Activated T-cell treated with anti-CD3 and anti-CD28 coated beads for 48 hours (primary cell): ENCODE data around the gene CENPP.

Experiments used
- DNase-seq: peaks from one replicate; pipeline ENCODE4 v3.0.0-alpha.2; 2020; ENCODE audit warnings: low read depth

The CENPP gene

DNA sequence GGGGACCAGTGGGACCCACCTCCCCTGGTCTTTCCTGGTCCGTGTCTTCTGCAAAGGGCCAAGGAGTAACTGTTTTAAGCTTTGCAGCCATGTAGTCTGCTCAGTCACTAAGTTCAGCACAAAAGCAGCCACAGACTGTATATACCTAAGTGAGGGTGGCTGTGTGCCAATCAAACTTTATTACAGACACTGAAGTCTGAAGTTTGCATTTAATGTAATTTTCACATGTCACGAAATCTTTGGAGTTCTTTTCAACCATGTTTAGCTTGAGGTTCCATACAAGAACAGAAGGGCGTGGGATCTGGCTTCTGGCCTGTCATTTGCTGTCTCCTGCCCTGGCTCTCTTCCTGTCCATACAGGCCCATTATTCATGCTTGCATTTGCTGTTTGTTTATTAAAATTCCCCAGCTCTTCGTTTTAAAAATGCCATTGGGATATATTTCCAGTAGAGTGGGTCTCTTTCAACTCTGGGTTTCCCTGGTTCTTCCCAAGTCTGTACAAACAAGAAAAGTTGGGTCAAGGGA is 274.2 kb downstream of the CENPP start:
- DNase-seq = no peak

DNA sequence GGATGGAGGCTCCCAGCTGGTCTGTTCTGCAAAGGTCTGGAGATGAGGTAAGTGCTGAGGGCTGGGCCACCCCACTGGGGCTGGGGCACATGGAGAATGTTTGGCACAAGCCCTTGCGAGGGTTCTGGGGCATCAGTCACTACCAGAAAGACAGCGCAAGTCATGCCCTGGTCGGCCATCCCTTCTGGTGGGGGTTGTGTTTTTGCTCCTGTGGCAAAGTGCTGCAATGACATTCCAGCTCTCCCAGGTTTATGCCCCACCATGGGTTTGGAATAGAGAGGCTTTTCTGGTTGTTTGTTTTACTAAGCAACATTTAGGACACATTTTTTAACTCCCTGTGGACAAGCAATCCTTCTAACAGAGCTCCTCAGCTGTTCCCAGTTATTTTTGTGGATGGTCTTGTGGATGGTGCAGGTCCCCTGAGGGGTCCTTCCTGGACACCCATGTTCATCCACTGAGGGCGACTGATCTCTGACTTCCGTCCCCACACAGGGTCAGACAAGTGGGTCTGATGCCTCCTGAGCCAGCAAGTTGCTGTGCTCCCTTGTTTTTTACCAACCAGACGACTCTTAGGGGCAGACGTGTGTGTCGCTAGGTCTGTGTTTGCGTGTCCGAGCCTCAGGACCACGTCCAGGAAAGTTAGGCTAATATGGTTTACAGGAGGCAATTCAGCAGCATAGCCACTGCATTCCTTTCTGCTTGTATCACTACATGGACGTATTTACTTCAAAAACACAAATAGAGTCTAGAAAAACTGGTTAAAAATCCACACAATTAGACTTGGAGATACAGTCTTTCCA is 274.9 kb downstream of the CENPP start:
- no peak for DNase-seq

DNA sequence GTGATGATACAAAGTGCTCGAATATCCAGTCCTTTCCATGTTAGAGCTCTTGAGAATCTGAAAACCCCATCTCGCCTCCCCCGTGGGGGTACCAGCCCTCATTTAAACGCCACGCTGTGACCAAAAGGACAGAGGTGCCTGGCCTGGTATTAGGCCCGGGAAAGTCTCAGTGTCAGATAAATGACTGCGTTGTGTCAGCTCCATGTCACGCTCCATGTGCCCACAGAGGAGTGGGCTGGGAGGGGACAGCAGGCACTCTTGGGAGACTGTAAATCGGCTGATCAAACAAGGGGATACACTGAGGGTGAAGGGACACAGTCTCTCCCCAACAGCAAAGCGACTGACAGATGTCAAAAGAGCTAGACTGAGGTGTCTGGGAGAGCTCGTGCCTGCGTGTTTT is 275.7 kb downstream of the CENPP start:
- DNase-seq = no peak

DNA sequence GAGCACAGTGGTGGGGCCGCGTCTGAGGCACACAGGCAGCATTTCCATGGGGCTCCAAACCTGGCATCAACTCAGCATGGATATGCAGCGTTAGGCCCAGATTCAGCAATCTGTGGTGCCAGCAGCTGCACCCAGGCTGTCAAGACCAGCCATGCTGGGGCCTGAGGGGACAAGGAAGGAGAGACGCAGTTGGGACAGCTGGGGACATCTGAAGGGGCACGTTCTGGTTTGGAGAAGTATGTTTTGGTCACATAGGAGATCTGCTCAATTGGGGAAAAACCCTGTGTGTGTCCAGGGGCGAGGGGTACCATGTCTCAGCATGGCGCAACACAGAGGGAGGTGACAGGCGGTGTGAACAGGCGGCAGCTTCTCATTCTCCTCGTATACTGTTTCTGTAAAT is 276.7 kb downstream of the CENPP start:
- DNase-seq = no peak

DNA sequence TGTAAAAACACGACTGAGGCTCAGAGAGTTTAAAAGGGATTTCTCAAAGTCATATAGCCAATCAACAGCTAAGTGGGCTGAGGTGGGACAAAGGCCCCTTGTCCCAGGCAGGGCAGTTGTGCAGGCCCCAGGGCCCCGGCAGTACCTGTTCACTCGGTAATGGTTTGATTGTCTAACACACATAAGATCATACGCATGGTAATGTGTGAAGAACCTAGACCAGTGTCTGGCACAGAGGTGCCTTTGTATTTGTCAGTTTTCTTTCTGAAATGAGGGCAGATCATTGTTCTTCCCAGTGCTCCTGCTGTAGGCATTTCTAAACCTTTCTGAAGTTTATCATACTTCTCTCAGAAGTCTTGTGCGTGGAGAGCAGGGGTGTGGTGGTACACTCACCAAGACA is 277.3 kb downstream of the CENPP start:
- no peak for DNase-seq

DNA sequence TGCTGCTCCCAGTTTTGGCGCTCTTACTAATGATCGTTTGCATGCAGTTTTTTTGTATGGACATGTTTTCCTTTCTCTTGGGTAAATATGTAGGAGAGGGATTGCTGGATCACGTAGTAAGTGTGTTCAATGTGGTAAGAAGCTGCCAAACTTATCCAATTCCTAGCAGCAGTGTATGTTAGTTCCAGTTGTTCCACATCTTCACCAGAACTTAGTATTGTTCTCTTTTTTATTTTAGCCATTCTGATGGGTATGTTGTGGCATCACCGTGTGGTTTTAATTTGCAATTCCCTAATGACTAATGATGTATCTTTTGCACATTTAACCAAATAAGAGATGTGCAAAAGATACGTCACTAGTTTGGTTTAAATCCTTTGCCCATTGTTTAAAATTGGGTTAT is 278.2 kb downstream of the CENPP start:
- no peak for DNase-seq

DNA sequence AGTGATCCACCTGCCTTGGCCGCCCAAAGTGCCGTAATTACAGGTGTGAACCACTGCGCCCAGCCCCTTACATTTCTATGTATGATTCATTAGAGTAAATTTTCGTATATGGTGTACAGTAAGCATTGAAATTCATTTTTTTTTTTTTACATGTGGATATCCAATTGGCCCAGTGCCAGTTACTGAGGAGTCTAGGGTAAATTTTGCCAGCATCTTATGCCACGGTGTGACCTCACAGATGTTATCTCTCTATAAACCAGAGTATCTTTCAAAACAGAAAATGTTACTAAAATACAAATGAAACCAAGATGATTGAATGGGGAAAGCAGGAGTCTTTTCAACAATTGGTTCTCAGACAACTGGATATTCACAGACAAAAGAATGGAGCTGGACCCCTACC is 279.5 kb downstream of the CENPP start:
- DNase-seq = no peak

DNA sequence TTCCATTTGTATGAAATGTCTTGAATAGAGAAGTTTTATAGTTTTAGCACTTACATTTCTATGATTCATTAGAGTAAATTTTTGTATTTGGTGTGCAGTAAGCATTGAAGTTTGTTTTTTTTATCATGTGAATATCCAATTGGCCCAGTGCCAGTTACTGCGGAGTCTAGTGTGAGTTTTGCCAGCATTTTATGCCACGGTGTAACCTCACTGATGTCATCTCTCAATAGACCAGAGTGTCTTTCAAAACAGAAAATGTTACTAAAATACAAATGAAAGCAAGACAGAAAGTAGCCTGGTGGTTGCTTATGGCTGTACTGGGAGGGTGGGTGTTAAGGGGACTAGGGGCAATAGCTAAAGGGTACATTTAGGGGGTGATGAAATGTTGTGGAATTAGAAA is 281.3 kb downstream of the CENPP start:
- DNase-seq = no peak

DNA sequence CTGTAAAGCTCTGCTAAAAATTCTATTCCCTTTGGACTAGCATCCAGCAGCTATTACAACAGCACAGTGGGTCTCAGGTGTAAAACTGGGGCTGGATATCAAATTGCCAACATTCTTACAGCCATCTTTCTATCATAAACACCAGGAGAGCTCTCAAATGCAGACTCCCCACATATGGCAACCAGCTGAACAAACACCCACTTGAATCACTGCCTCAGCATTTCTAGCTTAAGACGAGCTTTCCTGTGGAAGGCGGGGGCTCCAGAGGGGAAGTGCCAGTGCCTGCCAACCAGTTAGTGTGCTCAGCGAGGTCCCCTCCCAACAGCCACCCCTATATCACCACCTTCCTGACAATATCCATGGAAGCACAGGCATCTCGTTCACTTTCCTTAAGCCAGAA is 282.0 kb downstream of the CENPP start:
- DNase-seq = no peak

DNA sequence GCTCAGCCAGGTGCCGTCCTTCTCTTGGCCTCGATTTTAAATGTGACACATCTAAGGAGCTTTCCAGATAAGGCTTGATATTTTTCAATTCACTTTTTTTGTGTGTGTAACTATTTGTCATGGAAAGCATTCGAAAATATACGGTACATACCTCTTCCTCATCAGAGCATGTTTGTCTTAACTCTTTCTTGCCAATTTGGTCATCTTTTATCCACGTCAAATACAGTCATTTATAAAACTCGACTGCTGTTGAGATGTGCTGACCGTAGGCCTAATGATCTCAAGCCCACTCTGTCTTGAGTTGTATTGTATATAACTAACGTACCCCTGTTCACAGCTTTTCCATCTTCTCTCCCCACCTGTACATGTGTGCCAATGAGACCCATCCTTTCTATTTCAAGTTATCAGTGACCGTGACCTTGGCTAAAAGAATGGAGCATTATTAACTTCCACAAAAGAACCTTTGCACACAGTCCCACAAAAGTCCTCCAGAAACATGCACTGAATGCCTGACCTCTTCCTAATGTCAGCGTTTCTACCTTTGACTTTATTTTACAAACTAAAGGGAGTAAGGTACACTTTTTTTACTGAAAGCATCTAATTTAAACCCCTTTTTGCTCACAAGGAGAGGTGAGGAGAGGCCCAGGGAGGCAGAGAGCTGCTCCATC is 282.6 kb downstream of the CENPP start:
- no peak for DNase-seq

DNA sequence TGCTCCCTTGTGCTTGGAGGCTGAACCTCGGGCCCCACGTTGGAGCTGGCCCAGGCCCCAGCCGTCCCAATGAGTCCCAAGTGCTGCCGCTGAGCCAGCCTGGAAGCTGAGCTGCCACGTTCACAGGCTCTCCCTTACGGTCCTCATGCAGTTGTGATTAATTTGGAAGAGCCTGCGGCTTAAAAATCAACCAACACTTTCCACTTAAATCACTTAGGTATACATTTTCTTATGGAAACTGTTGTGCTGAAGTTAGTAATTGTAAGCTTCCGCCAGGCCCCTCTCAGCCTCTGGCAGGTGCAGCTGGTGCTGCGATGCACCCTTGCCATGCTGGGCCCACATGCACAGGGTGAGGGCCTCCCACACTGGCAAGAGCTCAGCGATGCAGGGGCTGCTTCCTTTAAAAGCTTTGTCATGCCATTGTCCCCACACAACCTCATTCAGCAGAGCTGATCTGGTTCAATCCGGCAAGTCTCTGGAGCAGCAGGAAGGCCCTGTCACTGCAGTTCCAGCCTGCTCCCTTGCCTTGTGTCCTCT is 283.2 kb downstream of the CENPP start:
- no peak for DNase-seq

DNA sequence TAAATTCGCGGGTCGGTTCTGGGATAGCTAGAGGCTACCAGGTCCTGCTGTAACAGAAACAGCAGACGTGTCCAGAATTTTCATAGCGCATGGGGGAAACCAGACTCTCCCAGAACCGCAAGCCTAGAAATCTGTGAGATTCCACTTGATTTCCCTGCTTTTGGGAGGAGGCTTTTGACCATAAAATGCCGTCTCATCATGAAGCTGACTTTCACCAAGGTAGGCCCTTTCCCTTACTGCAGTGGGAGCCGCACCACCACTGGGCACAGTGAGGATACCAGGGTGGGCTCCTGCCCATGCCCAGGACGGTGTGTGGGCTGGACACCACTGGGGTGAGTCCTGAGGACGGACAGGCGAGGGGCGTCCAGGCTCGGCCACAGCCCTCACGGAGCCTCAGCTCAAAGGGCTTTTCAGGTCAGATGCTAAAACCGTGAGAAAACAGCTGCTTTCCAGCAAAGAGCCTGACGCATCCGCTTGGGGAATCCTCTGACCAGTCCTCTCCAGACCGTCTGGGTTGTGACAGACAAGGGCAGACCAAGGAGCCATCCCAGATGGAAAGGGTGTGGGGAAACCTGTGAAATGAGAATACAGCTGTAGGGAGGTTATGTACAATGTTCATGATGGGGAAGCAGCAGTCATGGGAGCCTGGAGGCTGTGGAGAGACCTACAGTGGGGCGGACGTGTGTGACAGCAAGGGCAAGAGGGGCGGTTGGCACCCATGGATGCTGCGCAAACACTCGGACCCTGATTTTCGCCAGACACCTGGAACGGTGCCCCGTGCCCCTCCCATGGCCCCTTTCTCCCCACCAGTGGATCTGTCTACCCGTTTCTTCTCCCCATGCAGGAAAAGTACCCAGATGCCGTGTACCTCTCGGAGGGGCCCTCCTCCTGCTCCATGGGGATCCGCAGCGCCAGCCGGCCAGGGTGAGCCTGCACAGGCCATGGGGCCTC is 285.0 kb downstream of the CENPP start:
- no peak for DNase-seq

DNA sequence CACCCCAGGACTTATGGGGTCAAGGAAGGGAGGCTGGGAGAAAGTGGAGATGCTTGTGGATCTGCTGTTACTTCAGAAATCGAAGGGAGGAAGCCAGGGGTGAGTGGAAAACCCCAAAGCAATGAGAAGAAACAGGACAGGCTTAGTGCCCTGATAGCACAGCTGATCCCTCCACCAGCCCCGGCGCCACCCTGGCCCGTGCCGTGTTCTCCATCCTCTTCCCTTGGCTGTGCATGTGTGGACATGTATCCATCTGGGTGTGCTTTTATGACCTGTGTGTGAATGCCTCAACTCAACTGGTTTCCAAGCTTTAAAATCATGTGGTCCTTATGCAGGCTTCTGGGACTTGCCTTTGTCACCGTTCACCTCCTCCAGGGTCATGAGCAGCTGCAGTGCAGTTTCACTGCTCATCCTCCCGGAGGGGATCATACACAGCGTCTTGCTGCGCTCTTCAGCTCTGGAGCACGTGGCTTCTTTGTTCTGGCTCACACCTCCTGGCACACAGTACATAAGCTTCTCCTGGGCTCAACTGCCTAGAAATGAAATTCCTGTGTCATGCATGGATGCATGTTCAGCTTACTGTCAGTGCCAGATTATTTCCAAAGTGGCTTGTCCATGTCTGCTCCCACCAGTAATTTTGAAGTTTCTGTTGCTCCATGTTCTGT is 286.0 kb downstream of the CENPP start:
- no peak for DNase-seq

DNA sequence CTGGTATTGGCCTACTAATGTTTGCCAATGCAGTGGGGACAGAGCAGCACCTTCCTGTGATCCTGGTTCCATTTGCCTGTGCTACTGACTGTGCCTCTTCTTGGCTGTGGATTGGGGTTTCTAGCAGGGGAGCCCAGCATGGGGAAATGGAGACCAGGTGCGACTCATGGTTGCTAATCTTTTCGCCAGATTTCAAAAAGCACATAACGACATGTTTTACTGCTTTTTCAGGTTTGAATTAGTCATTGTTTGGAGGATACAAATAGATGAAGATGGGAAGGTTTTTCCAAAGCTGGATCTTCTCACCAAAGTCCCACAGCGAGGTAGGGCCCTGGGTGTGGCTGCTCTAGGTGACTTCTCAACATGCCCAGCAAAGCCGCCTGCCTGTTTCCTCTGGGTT is 286.5 kb downstream of the CENPP start:
- no peak for DNase-seq

DNA sequence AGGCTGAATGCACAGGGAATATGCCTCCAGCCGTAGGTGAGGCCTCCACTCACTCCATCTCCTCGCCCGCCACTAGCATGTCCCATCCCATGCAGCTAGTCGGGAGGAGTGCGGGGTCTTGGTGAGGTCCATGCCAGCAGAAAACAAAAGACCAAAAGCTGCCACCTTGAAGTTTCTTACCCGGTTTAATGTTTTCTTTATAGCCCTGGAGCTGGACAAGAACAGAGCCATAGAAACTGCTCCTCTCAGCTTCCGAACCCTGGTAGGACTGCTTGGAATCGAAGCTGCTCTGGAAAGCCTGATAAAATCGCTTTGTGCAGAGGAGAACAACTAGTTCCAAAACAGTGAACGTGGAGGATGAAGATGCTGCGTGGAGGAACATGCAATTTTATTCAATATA is 287.1 kb downstream of the CENPP start:
- no peak for DNase-seq

DNA sequence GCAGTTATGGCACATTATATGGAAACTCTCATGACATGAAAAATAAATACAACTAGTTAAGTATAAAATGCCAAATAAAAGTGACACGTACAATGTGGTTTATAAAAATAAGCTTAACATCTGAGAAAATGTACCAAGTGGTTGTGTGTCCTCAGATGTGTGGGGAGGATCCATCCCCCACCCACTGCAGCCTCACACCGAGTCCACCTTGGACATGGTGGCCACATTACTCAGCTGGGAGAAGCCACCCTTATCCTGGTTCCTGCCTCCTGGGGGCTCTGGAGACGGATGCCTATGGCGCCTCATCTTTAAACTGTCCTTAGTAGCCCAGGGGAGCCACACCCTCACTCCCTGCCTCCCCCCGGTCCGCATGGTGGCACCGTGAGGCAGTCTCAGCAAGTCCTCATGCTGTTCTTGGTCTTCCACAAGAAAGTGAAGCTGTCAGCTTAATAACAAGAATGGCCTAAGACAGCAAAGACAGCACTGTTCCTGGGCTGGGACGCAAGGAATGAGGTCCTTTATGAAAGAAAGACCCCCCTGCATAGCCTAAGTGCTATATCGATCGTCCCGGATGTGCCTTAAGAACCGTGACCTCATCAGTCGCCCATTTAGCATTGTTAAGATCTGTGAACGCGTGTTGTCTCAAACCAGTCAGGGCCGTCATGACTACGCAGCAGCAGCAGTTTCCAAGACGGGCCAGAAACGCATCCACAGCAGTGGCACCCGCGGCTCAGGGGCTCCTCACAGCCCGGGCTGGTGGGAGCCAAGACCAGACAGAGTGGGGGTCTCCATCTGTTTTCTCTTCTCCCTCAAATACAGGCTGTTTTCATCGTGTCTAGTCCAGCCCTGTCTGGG is 287.7 kb downstream of the CENPP start:
- no peak for DNase-seq

DNA sequence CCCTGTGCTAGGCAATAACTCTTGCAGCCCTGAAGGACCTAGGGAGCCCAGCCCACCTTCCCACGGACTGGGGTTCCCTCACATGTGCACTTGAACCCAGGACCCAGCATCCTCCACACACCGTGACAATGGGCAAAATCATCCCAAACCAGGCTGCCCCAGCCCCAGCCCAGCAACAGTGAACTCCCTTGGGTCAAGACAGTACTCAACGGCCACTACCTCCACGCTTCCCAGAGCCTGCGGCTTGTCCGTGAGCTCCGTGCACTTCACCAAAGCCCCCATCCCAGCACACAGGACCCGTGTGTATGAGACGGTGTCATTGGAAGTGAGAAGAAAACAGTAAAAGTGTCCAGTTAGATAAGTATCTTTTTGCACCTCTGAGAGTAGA is 288.4 kb downstream of the CENPP start:
- DNase-seq = no peak

DNA sequence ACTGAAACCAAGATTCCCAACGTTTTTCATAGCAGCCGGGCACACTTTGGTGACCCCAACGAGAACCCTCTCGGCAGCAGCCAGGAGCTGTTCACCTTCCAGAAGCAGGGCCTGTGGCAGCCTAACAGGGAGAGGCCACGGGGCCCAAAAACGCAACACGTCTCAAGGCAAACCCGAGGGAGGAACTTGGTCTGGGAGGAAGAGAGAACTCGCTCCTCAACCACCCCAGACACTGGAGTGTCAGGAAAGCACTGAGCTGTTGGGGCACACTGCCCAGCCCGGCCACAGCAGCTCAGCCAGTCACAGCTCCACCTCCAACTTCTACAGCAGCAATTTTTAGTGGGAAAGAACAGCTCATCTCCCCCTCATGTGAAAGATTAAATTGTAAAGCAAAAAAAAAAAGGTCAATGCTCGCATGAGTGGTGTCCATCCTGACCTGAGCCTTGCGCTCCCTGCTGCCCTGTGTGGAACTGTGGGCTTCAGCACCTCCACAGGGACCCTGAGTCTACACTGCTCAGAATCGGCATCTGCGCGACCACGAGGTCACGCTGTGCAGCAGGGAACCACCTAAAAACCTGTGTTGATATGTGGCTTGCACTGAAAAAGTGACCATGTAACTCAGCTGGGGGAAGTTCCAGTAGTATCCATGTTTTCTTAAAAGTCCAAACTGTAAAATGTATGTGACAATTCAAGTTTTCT is 289.2 kb downstream of the CENPP start:
- no peak for DNase-seq

DNA sequence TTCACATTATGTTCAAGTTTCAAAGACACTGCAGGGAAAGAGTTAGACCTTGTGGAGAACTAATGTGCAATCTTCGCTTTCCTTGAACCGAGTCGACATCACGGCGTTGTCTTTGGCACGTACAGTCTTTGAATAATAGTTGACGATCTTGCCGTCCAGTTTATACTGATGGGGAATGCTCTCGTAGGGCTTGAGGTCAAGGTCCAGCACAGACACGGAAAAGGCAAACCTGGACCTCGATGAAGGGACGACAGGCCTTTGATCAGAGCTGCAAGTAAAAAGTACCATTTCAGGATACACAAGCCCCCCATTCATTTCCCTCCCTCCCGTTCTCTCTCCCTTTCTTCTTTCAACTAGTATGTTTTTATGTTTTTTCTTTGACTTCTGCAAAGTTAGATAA is 290.0 kb downstream of the CENPP start:
- no peak for DNase-seq

DNA sequence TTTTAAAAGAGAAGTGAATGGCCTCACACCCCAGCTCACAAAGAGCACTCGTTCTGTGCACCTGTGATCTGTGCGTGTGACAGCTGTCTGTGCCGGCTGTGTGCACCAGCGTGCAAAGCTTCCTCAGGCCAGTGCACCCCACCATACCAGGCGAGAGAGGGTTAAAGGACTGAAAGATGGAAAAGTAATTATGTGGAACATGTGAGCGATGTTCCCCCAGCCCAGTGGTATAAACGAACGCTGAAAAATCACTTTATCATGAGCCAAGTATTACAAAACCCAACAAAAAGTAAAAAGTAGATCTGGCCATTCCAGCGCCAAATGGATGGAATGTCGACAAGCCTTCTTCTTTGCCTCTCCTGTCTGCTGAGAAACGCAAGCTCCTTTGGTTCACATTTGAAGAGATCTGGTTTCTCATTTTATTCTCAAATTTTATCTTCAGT is 290.5 kb downstream of the CENPP start:
- DNase-seq = no peak
